NCI-H1092 treated with DMSO at 0.1 percent for 48 hours (cell line): ENCODE measurements around the gene CCNT1.
"Not testable (repeated sequence)": the region's sequence is repeated elsewhere in the genome, so short reads cannot be mapped to it uniquely, and the experiment has no call there.

Experiments used
- DNase-seq: peaks from one replicate; lab custom pipeline; 2025; lab: John Stamatoyannopoulos, UW

CCNT1 gene

GRCh38 chr12:48716493-48717251 is at the start of gene CCNT1:
Gene CCNT1 (minus strand): TSS chr12:48716707. CDS start chr12:48716675, 32 bp downstream.
- DNase-seq, result peak; percentile 96

DNA sequence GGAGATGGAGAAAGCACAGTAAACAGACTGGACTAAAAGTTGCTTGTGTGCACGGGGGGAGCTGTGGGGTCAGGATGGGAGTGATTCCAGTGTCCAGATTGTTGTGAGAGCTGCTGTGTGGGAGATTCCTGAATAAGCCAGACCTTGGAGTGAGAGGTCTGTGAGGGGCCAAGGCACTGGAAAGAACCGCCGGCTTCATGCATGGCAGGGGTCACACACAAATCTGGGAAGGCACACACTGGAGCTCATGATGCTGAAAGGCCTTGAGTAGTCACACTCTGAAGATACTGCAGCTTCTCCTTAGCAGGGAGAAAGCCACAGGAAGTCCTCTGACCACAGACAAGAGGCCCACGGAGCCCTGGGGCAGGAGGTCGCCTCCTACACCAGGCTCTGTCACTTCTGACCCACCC is 49.3 kb upstream of the CCNT1 start:
- no peak for DNase-seq

GRCh38 chr12:48764521-48764920 is 48.0 kb upstream of the CCNT1 start:
- no peak for DNase-seq

DNA sequence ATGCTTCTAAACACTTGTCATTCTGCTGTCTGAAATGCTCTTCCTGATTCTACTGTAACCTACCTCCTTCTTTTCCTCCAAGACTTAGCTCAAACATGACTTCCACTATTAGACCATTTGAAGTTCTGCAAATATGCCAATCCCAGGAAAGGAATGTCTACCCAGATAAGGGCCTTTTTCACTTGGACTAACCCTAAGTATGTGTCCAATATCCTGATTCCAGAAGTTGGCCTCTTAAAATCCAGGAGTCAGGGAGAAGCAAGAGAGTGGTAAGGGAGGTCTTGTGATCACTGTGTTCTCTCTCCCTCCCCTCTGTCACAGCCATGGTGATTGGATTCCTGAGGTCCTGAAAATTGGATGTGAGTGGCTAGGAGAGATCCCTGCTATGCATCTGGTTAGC is 42.2 kb upstream of the CCNT1 start:
- DNase-seq, result no peak

DNA sequence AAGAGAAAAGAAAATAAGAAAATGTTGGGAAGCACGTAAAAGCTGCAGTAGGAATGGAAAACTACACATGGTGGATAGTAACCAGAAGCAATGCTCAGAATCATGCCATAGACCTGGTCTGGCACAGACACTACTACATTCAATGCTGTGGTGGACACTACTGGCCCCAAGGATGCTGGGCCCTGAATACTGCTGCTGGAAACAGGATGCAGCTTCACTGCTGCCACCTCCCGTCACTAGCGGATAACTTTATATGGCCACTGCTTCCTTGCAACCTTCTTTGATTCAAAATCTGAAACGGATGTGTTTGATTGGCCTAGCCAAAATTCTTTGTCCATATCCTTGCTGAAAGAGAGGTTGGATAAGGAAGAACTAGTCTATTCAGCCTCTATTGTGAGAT is 41.7 kb upstream of the CCNT1 start:
- DNase-seq, result no peak

GRCh38 chr12:48750769-48751356 is 34.4 kb upstream of the CCNT1 start:
- DNase-seq, result no peak

GRCh38 chr12:48750215-48750614 is 33.7 kb upstream of the CCNT1 start:
- no peak for DNase-seq

DNA sequence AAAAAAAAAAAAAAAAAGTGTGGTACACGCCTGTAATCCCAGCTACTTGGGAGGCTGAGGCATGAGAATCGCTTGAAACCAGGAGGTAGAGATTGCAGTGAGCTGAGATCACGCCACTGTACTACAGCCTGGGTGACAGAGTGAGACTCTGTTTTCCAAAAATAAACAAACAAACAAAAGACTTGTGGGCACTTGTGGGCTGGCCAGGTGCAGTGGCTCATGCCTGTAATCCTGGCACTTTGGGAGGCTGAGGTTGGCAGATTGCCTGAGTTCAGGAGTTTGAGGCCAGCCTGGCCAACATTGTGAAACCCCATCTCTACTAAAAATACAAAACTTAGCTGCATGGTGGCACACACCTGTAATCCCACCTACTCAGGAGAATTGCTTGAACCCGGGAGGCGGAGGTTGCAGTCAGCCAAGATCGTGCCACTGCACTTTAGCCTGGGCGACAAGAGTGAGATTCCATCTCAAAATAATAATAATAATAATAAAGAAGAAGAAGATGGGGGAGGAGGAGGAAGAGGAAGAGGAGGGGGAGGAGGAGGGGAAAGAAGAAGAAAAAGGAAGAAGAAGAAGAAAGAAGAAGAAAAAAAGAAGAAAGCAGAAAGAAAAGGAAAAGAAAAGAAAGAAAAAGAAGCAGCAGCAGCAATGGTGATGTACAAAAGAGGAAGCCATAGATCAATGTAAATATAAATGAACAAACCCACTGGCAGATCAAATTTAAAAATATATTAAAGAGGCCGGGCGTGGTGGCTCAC is 27.9 kb upstream of the CCNT1 start:
- peak; percentile 2 for DNase-seq

DNA sequence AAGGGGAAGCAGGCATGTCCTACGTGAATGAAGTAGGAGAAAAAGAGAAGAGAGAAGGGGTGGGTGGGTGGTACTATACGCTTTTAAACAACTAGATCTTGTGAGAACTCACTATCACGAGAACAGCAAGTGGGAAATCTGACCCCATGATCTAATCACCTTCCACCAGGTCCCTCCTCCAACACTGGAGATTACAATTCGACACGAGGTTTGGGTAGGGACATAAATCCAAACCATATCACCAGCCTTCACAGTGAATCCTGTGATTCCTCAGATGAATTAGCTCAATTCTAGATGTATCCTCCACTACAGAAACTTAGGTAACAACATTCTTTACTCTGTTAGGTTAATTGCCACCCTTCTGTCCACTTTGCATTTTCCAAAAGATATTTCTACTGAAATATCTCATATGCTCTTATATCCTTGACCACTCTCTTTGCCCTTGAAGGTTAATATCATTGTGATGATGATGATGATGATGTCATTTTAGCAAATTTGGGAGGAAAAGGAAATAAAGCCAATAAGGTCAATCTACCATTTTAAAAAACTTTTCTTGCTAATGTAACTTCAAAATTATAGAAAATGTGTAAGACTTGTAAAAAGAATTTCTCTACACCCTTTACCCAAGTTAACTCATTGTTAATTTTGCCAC is 23.2 kb upstream of the CCNT1 start:
- no peak for DNase-seq

DNA sequence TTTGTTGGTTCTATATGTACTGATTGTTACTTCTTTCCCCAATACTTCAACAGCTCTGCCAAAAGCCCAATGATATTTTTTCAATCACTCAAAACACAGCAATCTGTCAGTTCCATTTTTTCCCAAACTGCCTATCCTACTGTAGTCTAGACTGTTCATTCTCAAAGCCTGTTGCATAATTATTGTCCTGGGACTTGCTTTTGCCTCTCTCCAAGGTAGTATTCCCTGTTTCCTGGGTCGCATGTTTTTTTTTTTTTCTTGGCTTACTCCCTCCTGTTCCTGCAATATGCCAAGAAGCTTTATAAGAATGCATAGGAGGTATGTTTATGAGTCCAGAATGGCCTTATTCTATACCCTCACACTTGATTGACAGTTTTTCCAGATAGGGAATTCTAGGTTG is 19.9 kb upstream of the CCNT1 start:
- no peak for DNase-seq

DNA sequence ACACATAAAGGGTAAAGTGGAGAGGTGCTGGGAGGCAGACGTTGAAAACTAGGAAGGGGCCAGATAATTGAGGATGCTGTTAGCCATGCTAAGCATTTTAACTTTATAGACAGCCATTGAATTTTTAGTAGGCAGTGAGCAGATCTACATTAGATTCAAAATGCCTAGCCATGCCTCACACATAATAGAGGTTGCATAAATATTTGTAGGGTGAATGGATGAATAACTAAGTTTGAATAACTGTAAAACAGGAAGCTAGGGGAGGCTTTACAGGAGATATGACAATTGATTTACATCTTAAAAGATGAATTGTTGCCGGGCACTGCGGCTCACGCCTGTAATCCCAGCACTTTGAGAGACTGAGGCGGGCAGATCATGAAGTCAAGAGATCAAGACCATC is 12.3 kb upstream of the CCNT1 start:
- DNase-seq, result no peak

- not testable (repeated sequence) for DNase-seq
Measured at GRCh38 chr12:48720737-48721136, 4.2 kb upstream of the CCNT1 start.

DNA sequence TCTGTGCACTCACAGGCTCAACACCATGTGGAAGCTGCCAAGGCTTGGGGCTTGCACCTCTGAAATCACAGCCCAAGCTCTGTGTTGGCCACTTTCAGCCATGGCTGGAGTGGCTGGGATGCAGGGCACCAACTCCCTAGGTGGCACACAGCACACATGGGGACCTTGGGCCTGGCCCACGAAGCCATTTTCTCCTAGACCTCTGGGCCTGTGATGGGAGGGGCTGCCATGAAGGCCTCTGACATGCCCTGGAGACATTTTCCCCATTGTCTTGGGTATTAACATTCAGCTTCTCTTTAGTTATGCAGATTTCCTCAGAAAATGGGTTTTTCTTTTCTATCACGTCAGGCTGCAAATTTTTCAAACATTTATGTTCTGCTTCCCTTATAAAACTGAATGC is 3.7 kb upstream of the CCNT1 start:
- DNase-seq, result not testable (repeated sequence)

GRCh38 chr12:48719002-48719401 is 2.5 kb upstream of the CCNT1 start:
- DNase-seq, result not testable (repeated sequence)

GRCh38 chr12:48717252-48717695 is 767 bp upstream of the CCNT1 start:
- DNase-seq, result no peak

DNA sequence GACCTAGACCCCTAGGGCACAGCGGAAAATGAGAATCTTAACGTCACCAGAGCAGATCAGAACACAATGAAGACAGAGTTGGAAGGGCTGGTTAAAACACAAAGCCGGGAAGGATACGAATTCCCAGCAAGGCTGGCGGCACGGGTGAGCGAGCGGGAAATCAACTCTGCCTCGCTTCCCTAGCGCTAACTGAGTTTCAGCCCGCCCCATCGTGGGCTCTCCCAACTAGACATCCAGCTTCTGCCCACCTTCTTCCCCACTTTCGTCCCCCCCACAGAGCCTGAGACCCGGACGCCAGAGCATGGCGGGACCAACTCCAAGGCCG is 377 bp downstream of the CCNT1 start:
- no peak for DNase-seq

GRCh38 chr12:48712209-48712608 is 4.3 kb downstream of the CCNT1 start:
- no peak for DNase-seq

DNA sequence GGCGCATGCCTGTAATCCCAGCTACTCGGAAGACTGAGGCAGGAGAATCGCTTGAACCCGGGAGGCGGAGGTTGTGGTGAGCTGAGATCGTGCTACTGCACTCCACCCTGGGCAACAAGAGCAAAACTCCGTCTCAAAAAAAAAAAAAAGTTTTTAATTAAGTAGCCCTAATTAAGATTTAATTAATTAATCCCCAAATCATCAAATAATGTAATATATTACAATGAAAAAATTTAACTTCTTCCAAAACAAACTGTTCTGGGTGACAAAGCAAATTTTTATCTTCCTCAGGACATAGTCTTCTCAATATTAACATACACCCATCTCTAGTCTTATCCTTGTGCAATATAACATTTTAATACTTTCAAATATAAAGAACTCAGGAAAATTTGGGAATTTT is 17.7 kb downstream of the CCNT1 start:
- DNase-seq, result not testable (repeated sequence)

DNA sequence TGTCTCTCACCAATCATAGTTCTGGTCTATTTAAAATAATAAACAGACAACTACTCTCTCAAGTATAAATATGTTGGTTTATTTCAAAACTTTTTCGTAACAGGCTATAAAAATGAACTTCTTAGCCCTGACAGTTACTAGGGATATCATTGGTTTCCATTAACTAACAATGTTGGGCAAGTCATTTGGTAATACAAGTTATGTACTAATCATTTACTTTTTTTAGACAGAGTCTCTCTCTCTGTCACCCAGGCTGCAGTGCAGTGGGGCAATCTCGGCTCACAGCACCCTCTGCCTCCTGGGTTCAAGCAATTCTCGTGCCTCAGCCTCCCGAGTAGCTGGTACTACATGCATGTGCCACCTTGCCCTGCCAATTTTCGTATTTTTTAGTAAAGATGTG is 19.9 kb downstream of the CCNT1 start:
- DNase-seq, result no peak

DNA sequence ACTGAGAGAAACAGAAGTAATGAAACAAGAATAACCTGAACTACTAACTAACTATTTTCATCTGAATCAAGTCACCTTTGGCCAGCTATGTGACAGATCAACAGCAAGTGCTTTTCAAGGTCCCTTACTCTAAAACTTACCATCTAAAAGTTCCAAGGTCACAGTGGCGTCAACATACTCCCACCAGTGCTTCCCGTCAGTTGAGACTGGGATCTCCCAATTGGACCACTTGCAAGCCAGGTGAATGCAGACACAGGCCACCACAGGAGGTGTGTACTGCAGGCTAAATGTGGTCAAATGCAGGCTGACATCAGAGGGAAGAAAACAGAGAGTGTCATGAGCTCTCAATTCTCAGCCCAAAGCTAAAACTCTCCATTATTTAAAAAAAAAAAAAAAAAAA is 20.6 kb downstream of the CCNT1 start:
- no peak for DNase-seq

GRCh38 chr12:48694038-48694437 is 22.5 kb downstream of the CCNT1 start:
- DNase-seq, result no peak

DNA sequence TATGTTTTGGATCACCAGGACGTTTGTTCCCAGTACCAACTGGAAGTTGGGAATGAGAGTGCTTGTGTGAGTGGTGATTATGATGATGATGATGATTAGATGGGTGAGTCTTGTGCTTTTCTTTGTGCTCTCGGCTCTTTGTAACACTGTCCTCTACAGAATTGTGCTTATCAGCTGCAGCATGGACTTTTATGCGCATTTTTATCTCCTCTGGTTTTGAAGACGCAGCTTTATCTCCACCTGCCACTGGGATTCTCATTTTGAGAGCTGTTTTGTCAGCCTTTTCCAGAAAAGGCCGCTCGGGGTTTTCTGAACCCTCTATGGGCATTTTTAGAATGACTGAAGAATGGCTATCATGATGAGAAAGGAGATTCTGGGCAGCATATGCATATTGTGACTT is 22.9 kb downstream of the CCNT1 start:
- no peak for DNase-seq
